Activated naive CD4-positive, alpha-beta T cell treated with anti-CD3 and anti-CD28 coated beads, Interleukin-2, amount 50 U/mL, for 24 hours (primary cell): ENCODE measurements around the gene ATP9B.
"Not testable (repeated sequence)": the region's sequence is repeated elsewhere in the genome, so short reads cannot be mapped to it uniquely, and the experiment has no call there.

Experiments
- H3K27ac Mint-ChIP-seq: one replicate; pipeline ENCODE4 v1.8.0; 2021; ENCODE audit warnings: mild to moderate bottlenecking, mixed read lengths
- H3K27me3 Mint-ChIP-seq: one replicate; pipeline ENCODE4 v1.8.0; 2021; ENCODE audit warnings: mixed read lengths
- H3K36me3 Mint-ChIP-seq: one replicate; pipeline ENCODE4 v1.8.0; 2021; ENCODE audit warnings: mixed read lengths
- H3K4me1 Mint-ChIP-seq: one replicate; pipeline ENCODE4 v1.8.0; 2021; ENCODE audit warnings: mixed read lengths
- H3K4me3 Mint-ChIP-seq: one replicate; pipeline ENCODE4 v1.8.0; 2021; ENCODE audit warnings: mild to moderate bottlenecking, mixed read lengths
- H3K9me3 Mint-ChIP-seq: one replicate; pipeline ENCODE4 v1.8.0; 2021; ENCODE audit warnings: mixed read lengths

The ATP9B gene

GRCh38 chr18:79151191-79151590 is 82.0 kb downstream of the ATP9B start:
- Mint-ChIP-seq H3K4me1 (peaks cover under 1% of the 10 kb centered on the region), H3K4me3 (no peak overlapping the region), H3K36me3 (peaks cover 21% of the 10 kb centered on the region), H3K27ac (no peak overlapping the region), H3K27me3 (no peaks in the 10 kb centered on the region), H3K9me3 (no peaks in the 10 kb centered on the region)

- peaks cover 11% of the 10 kb centered on the region for H3K4me1 Mint-ChIP-seq
- H3K27ac Mint-ChIP-seq = peak overlapping the region; percentile 57
- no peaks in the 10 kb centered on the region for H3K9me3 Mint-ChIP-seq
- H3K36me3 Mint-ChIP-seq = peaks cover 25% of the 10 kb centered on the region
- no peak overlapping the region for H3K4me3 Mint-ChIP-seq
- H3K27me3 Mint-ChIP-seq = no peaks in the 10 kb centered on the region
Measured at GRCh38 chr18:79156327-79156726, 87.1 kb downstream of the ATP9B start.

GRCh38 chr18:79164706-79165105 is 95.5 kb downstream of the ATP9B start:
- H3K4me1 Mint-ChIP-seq = peaks cover 4% of the 10 kb centered on the region
- H3K27me3 Mint-ChIP-seq = no peaks in the 10 kb centered on the region
- no peak overlapping the region for H3K4me3 Mint-ChIP-seq
- H3K36me3 Mint-ChIP-seq = peaks cover 8% of the 10 kb centered on the region
- no peak overlapping the region for H3K27ac Mint-ChIP-seq
- H3K9me3 Mint-ChIP-seq = no peaks in the 10 kb centered on the region

- H3K9me3 Mint-ChIP-seq = no peaks in the 10 kb centered on the region
- H3K36me3 Mint-ChIP-seq = peaks cover 8% of the 10 kb centered on the region
- H3K4me3 Mint-ChIP-seq = no peak overlapping the region
- no peaks in the 10 kb centered on the region for H3K27me3 Mint-ChIP-seq
- H3K27ac Mint-ChIP-seq = no peak overlapping the region
- peaks cover 4% of the 10 kb centered on the region for H3K4me1 Mint-ChIP-seq
Measured at GRCh38 chr18:79166702-79167101, 97.5 kb downstream of the ATP9B start.

- no peaks in the 10 kb centered on the region for H3K9me3 Mint-ChIP-seq
- H3K36me3 Mint-ChIP-seq = peaks cover 7% of the 10 kb centered on the region
- no peak overlapping the region for H3K4me3 Mint-ChIP-seq
- peaks cover 4% of the 10 kb centered on the region for H3K4me1 Mint-ChIP-seq
- no peak overlapping the region for H3K27ac Mint-ChIP-seq
- H3K27me3 Mint-ChIP-seq = no peaks in the 10 kb centered on the region
Measured at GRCh38 chr18:79167526-79168190, 98.5 kb downstream of the ATP9B start.

GRCh38 chr18:79169958-79170555 is 100.9 kb downstream of the ATP9B start:
- peaks cover 16% of the 10 kb centered on the region for H3K36me3 Mint-ChIP-seq
- no peak overlapping the region for H3K4me3 Mint-ChIP-seq
- H3K27ac Mint-ChIP-seq = no peak overlapping the region
- H3K27me3 Mint-ChIP-seq = no peaks in the 10 kb centered on the region
- peaks cover 4% of the 10 kb centered on the region for H3K4me1 Mint-ChIP-seq
- no peaks in the 10 kb centered on the region for H3K9me3 Mint-ChIP-seq

- H3K36me3 Mint-ChIP-seq = peaks cover 14% of the 10 kb centered on the region
- not testable (repeated sequence) for H3K27me3 Mint-ChIP-seq, H3K4me3 Mint-ChIP-seq, H3K4me1 Mint-ChIP-seq, H3K9me3 Mint-ChIP-seq, H3K27ac Mint-ChIP-seq
Measured at GRCh38 chr18:79172331-79172730, 103.1 kb downstream of the ATP9B start.

- Mint-ChIP-seq H3K4me3 (no peak overlapping the region), H3K4me1 (peaks cover 4% of the 10 kb centered on the region), H3K9me3 (no peaks in the 10 kb centered on the region), H3K27ac (no peak overlapping the region), H3K36me3 (peaks cover 23% of the 10 kb centered on the region), H3K27me3 (no peaks in the 10 kb centered on the region)
Measured at GRCh38 chr18:79173742-79174141, 104.5 kb downstream of the ATP9B start.

- Mint-ChIP-seq H3K4me1 (peaks cover 12% of the 10 kb centered on the region), H3K27ac (no peak overlapping the region), H3K9me3 (no peaks in the 10 kb centered on the region), H3K36me3 (peaks cover 30% of the 10 kb centered on the region), H3K4me3 (no peak overlapping the region), H3K27me3 (no peaks in the 10 kb centered on the region)
Measured at GRCh38 chr18:79178113-79178531, 108.9 kb downstream of the ATP9B start.

- no peaks in the 10 kb centered on the region for H3K9me3 Mint-ChIP-seq
- H3K36me3 Mint-ChIP-seq = peaks cover 20% of the 10 kb centered on the region
- no peak overlapping the region for H3K4me3 Mint-ChIP-seq
- peaks cover 12% of the 10 kb centered on the region for H3K4me1 Mint-ChIP-seq
- no peaks in the 10 kb centered on the region for H3K27me3 Mint-ChIP-seq
- H3K27ac Mint-ChIP-seq = peak overlapping the region; percentile 25
Measured at GRCh38 chr18:79182047-79182713, 113.0 kb downstream of the ATP9B start.

- H3K36me3 Mint-ChIP-seq = peaks cover 14% of the 10 kb centered on the region
- H3K27me3 Mint-ChIP-seq = no peaks in the 10 kb centered on the region
- no peaks in the 10 kb centered on the region for H3K9me3 Mint-ChIP-seq
Measured at GRCh38 chr18:79185648-79186047, 116.5 kb downstream of the ATP9B start.

GRCh38 chr18:79186649-79187048 is 117.5 kb downstream of the ATP9B start:
- H3K4me1 Mint-ChIP-seq = peaks cover 9% of the 10 kb centered on the region
- H3K4me3 Mint-ChIP-seq = no peak overlapping the region
- no peaks in the 10 kb centered on the region for H3K9me3 Mint-ChIP-seq
- peaks cover 8% of the 10 kb centered on the region for H3K36me3 Mint-ChIP-seq
- H3K27me3 Mint-ChIP-seq = no peaks in the 10 kb centered on the region
- H3K27ac Mint-ChIP-seq = no peak overlapping the region

More at GRCh38 chr18:79185648-79186047, 116.5 kb downstream of the ATP9B start:
- Mint-ChIP-seq H3K4me1 (peaks cover 16% of the 10 kb centered on the region), H3K4me3 (no peak overlapping the region), H3K27ac (no peak overlapping the region)

- Mint-ChIP-seq H3K27me3 (no peaks in the 10 kb centered on the region), H3K4me1 (peaks cover 4% of the 10 kb centered on the region), H3K27ac (peak overlapping the region; percentile 7), H3K9me3 (no peaks in the 10 kb centered on the region), H3K4me3 (no peak overlapping the region), H3K36me3 (peaks cover 5% of the 10 kb centered on the region)
Measured at GRCh38 chr18:79187532-79188277, 118.5 kb downstream of the ATP9B start.

- Mint-ChIP-seq H3K27ac (no peak overlapping the region), H3K27me3 (no peaks in the 10 kb centered on the region), H3K4me3 (no peak overlapping the region)
Measured at GRCh38 chr18:79191418-79191817, 122.2 kb downstream of the ATP9B start.

GRCh38 chr18:79191956-79192355 is 122.8 kb downstream of the ATP9B start:
- no peaks in the 10 kb centered on the region for H3K9me3 Mint-ChIP-seq
- H3K4me3 Mint-ChIP-seq = no peak overlapping the region
- no peaks in the 10 kb centered on the region for H3K27me3 Mint-ChIP-seq
- peaks cover 4% of the 10 kb centered on the region for H3K4me1 Mint-ChIP-seq
- H3K36me3 Mint-ChIP-seq = peaks cover 8% of the 10 kb centered on the region
- H3K27ac Mint-ChIP-seq = no peak overlapping the region

More at GRCh38 chr18:79191418-79191817, 122.2 kb downstream of the ATP9B start:
- Mint-ChIP-seq H3K9me3 (no peaks in the 10 kb centered on the region), H3K36me3 (peaks cover 8% of the 10 kb centered on the region), H3K4me1 (peaks cover 4% of the 10 kb centered on the region)
